Heart right ventricle (tissue), 16 donors: Measurements from ENCODE around the gene KMT2B. TPM values are rescaled to one million over a fixed set of nuclear protein-coding genes. Genes with fewer than 3 reads are reported as not detected.

Experiments used
- ATAC-seq, 8 donors: fragments of 200-7000 bp; cut with Tn5 transposase; one replicate each; pipeline ENCODE4 v1.9.1; 2020; ENCODE audit warnings: mild to moderate bottlenecking in 8 of 8, moderate library complexity in 8 of 8, moderate number of reproducible peaks in 1 of 8
- DNase-seq, 2 donors: peaks; one replicate each; pipeline ENCODE4 v3.0.0-alpha.2; 2020
- H3K27ac ChIP-seq, 10 donors: fragments of 200-600 bp; sonication (generic) in 2 of 10; one replicate each; pipeline versions ENCODE4 v1.5.0 to v1.8.0; 2020 to 2022; ENCODE audit warnings: mild to moderate bottlenecking in 3 of 10
- H3K27me3 ChIP-seq, 7 donors: fragments of 200-600 bp; one replicate each; pipeline ENCODE4 v1.8.0; 2021 to 2022; ENCODE audit warnings: mild to moderate bottlenecking in 2 of 7
- H3K36me3 ChIP-seq, 9 donors: fragments of 200-600 bp; sonication (generic) in 1 of 9; one replicate each; pipeline versions ENCODE4 v1.5.0 to v1.8.0; 2020 to 2022; ENCODE audit warnings: mild to moderate bottlenecking in 2 of 9
- H3K4me1 ChIP-seq, 9 donors: fragments of 200-600 bp; sonication (generic) in 1 of 9; one replicate each; pipeline versions ENCODE4 v1.5.0 to v1.8.0; 2020 to 2022; ENCODE audit warnings: mild to moderate bottlenecking in 4 of 9
- H3K4me3 ChIP-seq, 10 donors: fragments of 200-600 bp; sonication (generic) in 2 of 10; one replicate each; pipeline versions ENCODE4 v1.5.0 to v1.8.0; 2020 to 2022; ENCODE audit warnings: mild to moderate bottlenecking in 7 of 10, moderate library complexity in 2 of 10
- H3K9me3 ChIP-seq, 11 donors: fragments of 200-600 bp in 10 of 11; sonication (generic) in 2 of 11; one replicate each; pipeline versions ENCODE4 v1.5.0 to v1.8.0; 2013 to 2022; ENCODE audit warnings: mild to moderate bottlenecking in 2 of 11, control low read depth in 1 of 11, moderate library complexity in 1 of 11
- WGBS, 2 donors: extraction: QIAGEN DNeasy Blood & Tissue Kit; methylation state at CpG; one replicate each; pipeline ENCODE4 v1.1.7; 2013; ENCODE audit warnings: inconsistent platforms in 1 of 2; 5-methylcytosine and 5-hydroxymethylcytosine counted together
- intact Hi-C, 10 donors: fragments of 100-400 bp; cut with DNase I; formaldehyde crosslinking; loops; one replicate each; pipeline versions ENCODE4 v1.11.1 to v1.14.2; 2022
- polyA plus RNA-seq, 2 donors: library from polyadenylated mRNA; stranded (reverse); fragments of 200-250 nt; gene quantifications; one replicate each; pipeline ENCODE4 v1.2.3, GENCODE V29; 2013
- total RNA-seq, 10 donors: library from RNA; stranded (reverse); fragmentation: NEBNext Ultra II Directional in 3 of 10; extraction: Animal tissue kit (Norgen Biotek cat#: 25700) in 3 of 10; gene quantifications; one replicate each; pipeline versions ENCODE4 v1.2.1 to v1.2.4, GENCODE V29; 2021 to 2023
- TF ChIP-seq, protein P1 (sequence below), 9 donors: fragments of 200-600 bp; sonication (generic) in 2 of 9; IDR thresholded peaks; one replicate each; pipeline versions ENCODE4 v1.5.0 to v1.8.0; 2021 to 2022; ENCODE audit warnings: antibody characterized with exemption in 9 of 9, mild to moderate bottlenecking in 5 of 9, moderate library complexity in 1 of 9
- donor health status: Arrhythmogenic right ventricular cardiomyopathy.
- donor health status: ischemic (EF 13 %, LVEDD 7.1; RV severe dilation, severe dysfunction).
- donor health status: healthy with polysubstance abuse.
- donor health status: DM: no; HTN: yes; CAD: no.
- donor health status: DM: no; HTN: no; CAD: no.
- donor health status: ischemic (EF 25% LVEDD 6.9; RV normal size, moderate dysfunction).
- donor health status: ischemic (EF 25% LVEDD 5.7; RV mildly dilated, moderate dysfunction).
- donor health status: healthy.
- donor health status: DM: yes; HTN: yes; CAD: no.
- donor health status: Ischemic cardiomyopathy.
- donor health status: ischemic (EF 35%, LVEDD 5.7; RV mildly dilated, moderate dysfunction).
- donor health status: nonischemic (EF 11% LVEDD 7.7; RV severe dilation, severe dysfunction).
- donor health status: DM: yes; HTN: yes; CAD: no.
- donor health status: PGD.
- donor health status: ischemic (EF 29% LVEDD 5.4; RV normal size, mild dysfunction).
- donor health status: nonischemic (EF 23%, LVEDD 6.1; RV moderate dilation, normal function).

The KMT2B gene
- total and polyA plus RNA-seq, 12 donors: 10.8 to 28.7 (median 14.8) TPM

DNA sequence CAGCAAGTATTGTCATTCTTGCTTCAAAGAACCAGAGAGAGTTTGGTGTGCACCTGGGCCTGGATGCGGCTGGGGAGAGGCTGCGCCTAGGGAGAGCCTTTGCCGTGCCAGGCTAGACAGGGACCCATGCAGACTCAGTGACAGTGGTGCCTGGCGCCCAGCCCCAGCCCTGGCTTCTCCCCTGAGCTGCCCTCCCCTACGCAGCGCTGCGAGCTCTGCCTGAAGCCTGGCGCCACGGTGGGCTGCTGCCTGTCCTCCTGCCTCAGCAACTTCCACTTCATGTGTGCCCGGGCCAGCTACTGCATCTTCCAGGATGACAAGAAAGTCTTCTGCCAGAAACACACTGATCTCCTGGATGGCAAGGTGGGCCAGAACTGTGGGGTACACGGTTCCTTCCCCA lies 12.0 kb downstream of the KMT2B start:
- H3K36me3 ChIP-seq: peaks cover 8 to 100% (median 87%) of the 10 kb centered on the region in 9 donors
- no peaks in the 10 kb centered on the region for H3K4me1 ChIP-seq
- 94 to 95% methylated on average over 11 of the region's 11 CpGs for WGBS, 2 donors
- ATAC-seq (no peak), DNase-seq (no peak)
- no peak overlapping the region for H3K27ac ChIP-seq
- no peak overlapping the region for H3K4me3 ChIP-seq
- TF ChIP-seq, protein P1, sequence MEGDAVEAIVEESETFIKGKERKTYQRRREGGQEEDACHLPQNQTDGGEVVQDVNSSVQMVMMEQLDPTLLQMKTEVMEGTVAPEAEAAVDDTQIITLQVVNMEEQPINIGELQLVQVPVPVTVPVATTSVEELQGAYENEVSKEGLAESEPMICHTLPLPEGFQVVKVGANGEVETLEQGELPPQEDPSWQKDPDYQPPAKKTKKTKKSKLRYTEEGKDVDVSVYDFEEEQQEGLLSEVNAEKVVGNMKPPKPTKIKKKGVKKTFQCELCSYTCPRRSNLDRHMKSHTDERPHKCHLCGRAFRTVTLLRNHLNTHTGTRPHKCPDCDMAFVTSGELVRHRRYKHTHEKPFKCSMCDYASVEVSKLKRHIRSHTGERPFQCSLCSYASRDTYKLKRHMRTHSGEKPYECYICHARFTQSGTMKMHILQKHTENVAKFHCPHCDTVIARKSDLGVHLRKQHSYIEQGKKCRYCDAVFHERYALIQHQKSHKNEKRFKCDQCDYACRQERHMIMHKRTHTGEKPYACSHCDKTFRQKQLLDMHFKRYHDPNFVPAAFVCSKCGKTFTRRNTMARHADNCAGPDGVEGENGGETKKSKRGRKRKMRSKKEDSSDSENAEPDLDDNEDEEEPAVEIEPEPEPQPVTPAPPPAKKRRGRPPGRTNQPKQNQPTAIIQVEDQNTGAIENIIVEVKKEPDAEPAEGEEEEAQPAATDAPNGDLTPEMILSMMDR (IDR thresholded peaks at IDR 0.05): no peak
- intact Hi-C loops: loop anchor here in 1 of 10 donors (2.0 kb wide), 1 partner anchor 67 kb away; no protein-coding TSS in a partner anchor
- no peaks in the 10 kb centered on the region for H3K9me3 ChIP-seq
- H3K27me3 ChIP-seq: no peaks in the 10 kb centered on the region

GRCh38 chr19:35730326-35730725 lies 12.5 kb downstream of the KMT2B start:
- no peaks in the 10 kb centered on the region for H3K9me3 ChIP-seq
- intact Hi-C loops: no loop called here
- H3K4me1 ChIP-seq: no peaks in the 10 kb centered on the region
- DNase-seq: no peak
- no peaks in the 10 kb centered on the region for H3K27me3 ChIP-seq
- no peak overlapping the region for H3K27ac ChIP-seq
- no peak overlapping the region for H3K4me3 ChIP-seq
- 95 to 96% methylated on average over 18 of the region's 18 CpGs for WGBS, 2 donors
- H3K36me3 ChIP-seq: peaks cover 8 to 100% (median 82%) of the 10 kb centered on the region in 9 donors
- TF ChIP-seq, protein P1 (IDR thresholded peaks at IDR 0.05): no peak
- no peak for ATAC-seq

GRCh38 chr19:35731353-35731752 lies 13.6 kb downstream of the KMT2B start:
- no peak for ATAC-seq
- Histone ChIP-seq H3K36me3 (peaks cover 8 to 100% (median 81%) of the 10 kb centered on the region in 9 donors), H3K9me3 (no peaks in the 10 kb centered on the region), H3K4me1 (no peaks in the 10 kb centered on the region), H3K4me3 (no peak overlapping the region), H3K27me3 (no peaks in the 10 kb centered on the region), H3K27ac (no peak overlapping the region)
- 87 to 88% methylated on average over 9 of the region's 9 CpGs for WGBS, 2 donors
- no peak for DNase-seq
- TF ChIP-seq, protein P1 (IDR thresholded peaks at IDR 0.05): no peak
- intact Hi-C loops: no loop called here

DNA sequence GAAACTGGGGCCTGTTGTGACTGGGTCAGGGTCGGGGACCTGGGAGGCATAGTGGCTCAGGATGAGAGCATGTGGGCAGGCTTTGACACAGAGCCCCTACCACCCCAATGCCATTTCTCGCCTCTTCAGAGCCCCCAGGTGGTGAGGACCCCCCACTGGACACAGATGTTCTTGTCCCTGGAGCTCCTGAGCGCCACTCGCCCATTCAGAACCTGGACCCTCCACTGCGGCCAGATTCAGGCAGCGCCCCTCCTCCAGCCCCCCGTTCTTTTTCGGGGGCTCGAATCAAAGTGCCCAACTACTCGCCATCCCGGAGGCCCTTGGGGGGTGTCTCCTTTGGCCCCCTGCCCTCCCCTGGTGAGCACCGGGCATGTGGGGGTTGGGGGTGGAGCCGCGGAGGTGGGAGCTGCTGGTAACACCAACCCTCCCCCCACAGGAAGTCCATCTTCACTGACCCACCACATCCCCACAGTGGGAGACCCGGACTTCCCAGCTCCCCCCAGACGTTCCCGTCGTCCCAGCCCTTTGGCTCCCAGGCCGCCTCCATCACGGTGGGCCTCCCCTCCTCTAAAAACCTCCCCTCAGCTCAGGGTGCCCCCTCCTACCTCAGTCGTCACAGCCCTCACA lies 14.1 kb downstream of the KMT2B start:
- DNase-seq (no peak), ATAC-seq (no peak)
- Histone ChIP-seq H3K36me3 (peaks cover 8 to 100% (median 78%) of the 10 kb centered on the region in 9 donors), H3K27ac (no peak overlapping the region), H3K27me3 (no peaks in the 10 kb centered on the region), H3K9me3 (no peaks in the 10 kb centered on the region), H3K4me3 (no peak overlapping the region), H3K4me1 (no peaks in the 10 kb centered on the region)
- WGBS, 2 donors: 80 to 87% methylated on average over 21 of the region's 21 CpGs
- TF ChIP-seq, protein P1 (IDR thresholded peaks at IDR 0.05): no peak
- intact Hi-C loops: no loop called here
